H1 (cell line): ENCODE results near the gene PRG2. TPM values are rescaled to one million over a fixed set of nuclear protein-coding genes. Genes with fewer than 3 reads are reported as not detected.

Experiments
- CTCF ChIA-PET: fragments of 300-600 bp; sonication (Branson Sonifier 250); formaldehyde crosslinking; loops from one replicate; lab custom pipeline; 2021; ENCODE audit not compliant: partially characterized antibody; lab: Charles Lee
- POLR2A ChIA-PET: fragments of 300-600 bp; sonication (Branson Sonifier 250); formaldehyde crosslinking; loops from one replicate; lab custom pipeline; 2021; ENCODE audit warnings: inconsistent platforms; ENCODE audit not compliant: partially characterized antibody; lab: Charles Lee
- DNase-seq, 2 experiments: peaks; one replicate each; pipeline versions ENCODE4 v3.0.0 to v3.0.0-alpha.2; 2010 to 2022; ENCODE audit warnings: low spot score in 2 of 2, low read depth in 1 of 2, mixed read lengths in 1 of 2
- FAIRE-seq: peaks from 2 replicates; lab custom pipeline; 2011; peaks lifted over from hg19 to GRCh38; lab: Jason Lieb, UNC
- H2AFZ ChIP-seq: 2 replicates; pipeline ENCODE4 v1.8.1; 2012; ENCODE audit warnings: low read length, inconsistent platforms
- H2AK5ac ChIP-seq: 2 replicates; pipeline ENCODE4 v1.6.1; 2013; ENCODE audit warnings: low read depth, low read length
- H2BK120ac ChIP-seq: replicated peaks from 2 replicates; pipeline ENCODE3; 2013; ENCODE audit warnings: low read depth, low read length, inconsistent platforms
- H2BK12ac ChIP-seq: 2 replicates; pipeline ENCODE4 v1.6.1; 2013; ENCODE audit warnings: low read depth, low read length
- H2BK15ac ChIP-seq: 2 replicates; pipeline ENCODE4 v1.6.1; 2013; ENCODE audit warnings: low read length
- H2BK20ac ChIP-seq: 2 replicates; pipeline ENCODE4 v1.6.1; 2013; ENCODE audit warnings: low read length
- H2BK5ac ChIP-seq: 2 replicates; pipeline ENCODE4 v1.6.1; 2013; ENCODE audit warnings: low read depth, low read length
- H3K14ac ChIP-seq: 2 replicates; pipeline ENCODE4 v1.6.1; 2013; ENCODE audit warnings: inconsistent platforms; ENCODE audit not compliant: insufficient read length
- H3K18ac ChIP-seq: 2 replicates; pipeline ENCODE4 v1.6.1; 2013; ENCODE audit warnings: low read length; ENCODE audit errors: extremely low read depth
- H3K23ac ChIP-seq: 2 replicates; pipeline ENCODE4 v1.6.1; 2013; ENCODE audit warnings: inconsistent platforms; ENCODE audit not compliant: insufficient read length
- H3K23me2 ChIP-seq: 2 replicates; pipeline ENCODE4 v1.6.1; 2013; ENCODE audit warnings: low read depth, low read length
- H3K27ac ChIP-seq: 2 replicates; pipeline ENCODE4 v1.6.1; 2011; ENCODE audit warnings: low read depth, low read length, inconsistent platforms
- H3K27me3 ChIP-seq, 4 experiments: replicated peaks in 1 of 4; 1 replicate in 1 of 4; 2 replicates in 3 of 4; pipeline versions ENCODE4 v1.6.1 to v1.8.1; 2011 to 2013; ENCODE audit warnings: low read length in 3 of 4, mild to moderate bottlenecking in 3 of 4, inconsistent platforms in 2 of 4, mixed read lengths in 2 of 4, moderate library complexity in 1 of 4; ENCODE audit not compliant: control insufficient read depth in 3 of 4, insufficient read depth in 3 of 4; ENCODE audit errors: extremely low read depth in 1 of 4
- H3K36me3 ChIP-seq, 4 experiments: 2 replicates each; pipeline versions ENCODE4 v1.6.1 to v1.8.1; 2011 to 2013; ENCODE audit warnings: mild to moderate bottlenecking in 4 of 4, low read length in 3 of 4, moderate library complexity in 2 of 4, control low read depth in 1 of 4, inconsistent platforms in 1 of 4; ENCODE audit not compliant: insufficient read depth in 4 of 4, control insufficient read depth in 2 of 4
- H3K4ac ChIP-seq: replicated peaks from 2 replicates; pipeline ENCODE3; 2013; ENCODE audit warnings: low read length, low read depth, mixed read lengths, inconsistent platforms; ENCODE audit not compliant: insufficient read length
- H3K4me1 ChIP-seq, 4 experiments: replicated peaks in 1 of 4; 1 replicate in 1 of 4; 2 replicates in 3 of 4; pipeline versions ENCODE4 v1.6.1 to v1.8.1; 2011 to 2013; ENCODE audit warnings: low read length in 3 of 4, inconsistent platforms in 2 of 4, mixed read lengths in 1 of 4; ENCODE audit not compliant: insufficient read depth in 4 of 4, control insufficient read depth in 3 of 4
- H3K4me2 ChIP-seq, 2 experiments: 2 replicates each; pipeline versions ENCODE4 v1.6.1 to v1.8.1; 2011 to 2013; ENCODE audit warnings: low read depth in 2 of 2, low read length in 2 of 2, control low read depth in 1 of 2, inconsistent platforms in 1 of 2, mild to moderate bottlenecking in 1 of 2; ENCODE audit not compliant: insufficient read depth in 1 of 2
- H3K4me3 ChIP-seq, 4 experiments: fragments of 200-600, 300-600 bp in 1 of 4; sonication (generic), shearing (Covaris generic), sonication (Bioruptor Twin) in 1 of 4; 2 replicates each; pipeline versions ENCODE4 v1.5.1 to v1.8.1; 2011 to 2016; ENCODE audit warnings: low read length in 4 of 4, low read depth in 3 of 4, control low read depth in 2 of 4, inconsistent platforms in 2 of 4, mild to moderate bottlenecking in 2 of 4, mixed read lengths in 1 of 4, moderate library complexity in 1 of 4; ENCODE audit not compliant: insufficient read depth in 2 of 4; ENCODE audit errors: extremely low read depth in 1 of 4
- H3K56ac ChIP-seq: replicated peaks from 2 replicates; pipeline ENCODE3; 2013; ENCODE audit warnings: low read depth, mild to moderate bottlenecking, mixed read lengths, low read length, inconsistent platforms; ENCODE audit not compliant: insufficient read length
- H3K79me1 ChIP-seq: 2 replicates; pipeline ENCODE4 v1.6.1; 2013; ENCODE audit warnings: low read depth, low read length, control low read depth
- H3K79me2 ChIP-seq, 2 experiments: 2 replicates each; pipeline versions ENCODE4 v1.6.1 to v1.8.1; 2012 to 2013; ENCODE audit warnings: low read length in 2 of 2, mild to moderate bottlenecking in 2 of 2, inconsistent platforms in 1 of 2; ENCODE audit not compliant: insufficient read depth in 2 of 2, control insufficient read depth in 1 of 2
- H3K9ac ChIP-seq, 4 experiments: replicated peaks in 1 of 4; 1 replicate in 1 of 4; 2 replicates in 3 of 4; pipeline versions ENCODE4 v1.6.1 to v1.8.1; 2011 to 2013; ENCODE audit warnings: low read depth in 3 of 4, low read length in 3 of 4, control low read depth in 2 of 4, mild to moderate bottlenecking in 2 of 4, moderate library complexity in 2 of 4, inconsistent platforms in 1 of 4; ENCODE audit errors: extremely low read depth in 1 of 4
- H3K9me3 ChIP-seq, 2 experiments: 2 replicates each; pipeline versions ENCODE4 v1.6.1 to v1.8.1; 2012 to 2013; ENCODE audit warnings: mild to moderate bottlenecking in 2 of 2, moderate library complexity in 2 of 2, control low read depth in 1 of 2, inconsistent platforms in 1 of 2, low read depth in 1 of 2, low read length in 1 of 2, mixed read lengths in 1 of 2; ENCODE audit not compliant: insufficient read depth in 2 of 2
- H4K20me1 ChIP-seq, 2 experiments: replicated peaks in 1 of 2; 2 replicates each; pipeline versions ENCODE3 to v1.8.1; 2011 to 2013; ENCODE audit warnings: inconsistent platforms in 2 of 2, low read length in 2 of 2, mild to moderate bottlenecking in 1 of 2; ENCODE audit not compliant: insufficient read depth in 2 of 2, control insufficient read depth in 1 of 2
- H4K5ac ChIP-seq: 2 replicates; pipeline ENCODE4 v1.6.1; 2013; ENCODE audit warnings: low read length, low read depth, mixed read lengths, inconsistent platforms; ENCODE audit not compliant: insufficient read length
- H4K8ac ChIP-seq: 2 replicates; pipeline ENCODE4 v1.8.0; 2013; ENCODE audit warnings: mild to moderate bottlenecking, moderate library complexity, low read length, inconsistent platforms; ENCODE audit not compliant: insufficient read depth; ENCODE audit errors: extremely low read depth
- H4K91ac ChIP-seq: replicated peaks from 2 replicates; pipeline ENCODE3; 2013; ENCODE audit warnings: low read length, mixed read lengths, inconsistent platforms; ENCODE audit not compliant: insufficient read length
- HDAC2 ChIP-seq, 2 experiments: fragments of 300-600 bp in 1 of 2; sonication (generic) in 1 of 2; IDR thresholded peaks; 2 replicates each; pipeline ENCODE4 v1.6.1; 2011 to 2012; ENCODE audit warnings: low read depth in 2 of 2, low read length in 2 of 2, mild to moderate bottlenecking in 2 of 2, moderate library complexity in 2 of 2, borderline replicate concordance in 1 of 2, inconsistent platforms in 1 of 2
- JUND ChIP-seq: IDR thresholded peaks from 2 replicates; pipeline ENCODE4 v1.6.1; 2011; ENCODE audit warnings: mild to moderate bottlenecking, improper control_type of control experiment, low read length
- KDM5A ChIP-seq: fragments of 200-600 bp; IDR thresholded peaks from 2 replicates; pipeline ENCODE4 v1.7.1; 2012; ENCODE audit warnings: mild to moderate bottlenecking, low read length, inconsistent platforms, mixed read lengths
- POLR2AphosphoS5 ChIP-seq: IDR thresholded peaks from 2 replicates; pipeline ENCODE4 v1.6.1; 2011; ENCODE audit warnings: low read depth, low read length
- SP1 ChIP-seq: IDR thresholded peaks from 2 replicates; pipeline ENCODE4 v1.6.1; 2011; ENCODE audit warnings: low read depth, low read length
- SP2 ChIP-seq: IDR thresholded peaks from 2 replicates; pipeline ENCODE4 v1.6.1; 2012; ENCODE audit warnings: mild to moderate bottlenecking, low read length, inconsistent platforms
- WGBS, 2 experiments: shearing (Covaris generic) in 1 of 2; methylation state at CpG; one replicate each; pipeline versions ENCODE4 v1.1.6 to v1.1.7; 2013 to 2015; ENCODE audit warnings: low lambda C conversion rate in 2 of 2, mixed read lengths in 2 of 2, inconsistent platforms in 1 of 2, low coverage in 1 of 2, missing lambda C conversion rate in 1 of 2; ENCODE audit not compliant: insufficient replicate concordance in 2 of 2, insufficient coverage in 1 of 2, insufficient read length in 1 of 2; ENCODE audit errors: extremely low coverage in 1 of 2, missing lambda C conversion rate in 1 of 2; 5-methylcytosine and 5-hydroxymethylcytosine counted together
- polyA plus RNA-seq, 7 experiments: library from polyadenylated mRNA; depleted of rRNA in 3 of 7; stranded (reverse) in 5 of 7; unstranded in 2 of 7; fragments of >200 nt in 5 of 7; fragments of 200-250 nt in 2 of 7; gene quantifications; 1 replicate in 5 of 7; 2 replicates in 1 of 7; 4 replicates in 1 of 7; pipeline versions ENCODE4 v1.2.1 to v1.2.3, GENCODE V29; 2011 to 2013; ENCODE audit warnings: missing spikeins in 2 of 7, mixed read lengths in 2 of 7
- total RNA-seq: library from RNA; stranded (reverse); fragmentation: NEBNext Ultra II Directional; extraction: Animal tissue kit (Norgen Biotek cat#: 25700); gene quantifications from 2 replicates; pipeline ENCODE4 v1.2.1, GENCODE V29; 2021
- TF ChIP-seq, protein P1 (sequence below): IDR thresholded peaks from 2 replicates; pipeline ENCODE4 v1.6.1; 2011; ENCODE audit warnings: low read depth, mild to moderate bottlenecking, low read length; ENCODE audit not compliant: insufficient read depth

PRG2 gene
- total and polyA plus RNA-seq, 2 of the 8 experiments (the other 6 are each of a cell fraction or from before 2014, with no cell fraction given): 0.32 TPM; not detected in 1

GRCh38 chr11:57357856-57358255, 32.6 kb downstream of the PRG2 start:
- WGBS, 2 experiments: 78% methylated on average over 6 of the region's 6 CpGs; no CpG with 5 or more reads in 1 of the 2 experiments
- no peak for TF ChIP-seq SP2
- TF ChIP-seq POLR2AphosphoS5: no peak
- no peak for TF ChIP-seq JUND
- TF ChIP-seq, protein P1, sequence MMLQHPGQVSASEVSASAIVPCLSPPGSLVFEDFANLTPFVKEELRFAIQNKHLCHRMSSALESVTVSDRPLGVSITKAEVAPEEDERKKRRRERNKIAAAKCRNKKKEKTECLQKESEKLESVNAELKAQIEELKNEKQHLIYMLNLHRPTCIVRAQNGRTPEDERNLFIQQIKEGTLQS: no peak
- TF ChIP-seq SP1: no peak
- TF ChIP-seq HDAC2 (IDR thresholded peaks at IDR 0.05; ENCODE audit: borderline replicate concordance in 1 of 2, low read depth in 2 of 2, low read length in 2 of 2): no peak
- TF ChIP-seq KDM5A: no peak
- no peak overlapping the region for H2AFZ ChIP-seq
- no peak for DNase-seq
- no peak overlapping the region for H2AK5ac ChIP-seq
- no peak overlapping the region for H2BK12ac ChIP-seq
- no peaks in the 10 kb centered on the region for H3K79me1 ChIP-seq
- H4K91ac ChIP-seq: no peak overlapping the region
- no peak overlapping the region for H2BK5ac ChIP-seq
- no peaks in the 10 kb centered on the region; the same call in 1 of the 2 replicates for H3K23me2 ChIP-seq
- H3K4ac ChIP-seq: no peak overlapping the region
- H3K79me2 ChIP-seq: no peaks in the 10 kb centered on the region
- H4K5ac ChIP-seq: no peak overlapping the region
- H3K27ac ChIP-seq: no peak overlapping the region
- FAIRE-seq: no peak
- H4K8ac ChIP-seq: no peak overlapping the region
- no peak overlapping the region for H3K56ac ChIP-seq
- H3K14ac ChIP-seq: no peak overlapping the region
- no peak overlapping the region for H3K4me3 ChIP-seq
- H2BK120ac ChIP-seq: no peak overlapping the region
- no peaks in the 10 kb centered on the region for H4K20me1 ChIP-seq
- H3K36me3 ChIP-seq: no peaks in the 10 kb centered on the region
- ChIA-PET CTCF (interaction anchor here (1.1 to 2.7 kb wide), 9 partner anchors 9 to 169 kb away, joined by 3 to 13 read pairs (median 5); no protein-coding TSS in a partner anchor), POLR2A (interaction anchor here (1.3 to 1.6 kb wide), 2 partner anchors 22 to 48 kb away, joined by 3 to 5 read pairs; partner anchors contain the start of gene SSRP1)
- no peaks in the 10 kb centered on the region for H3K9me3 ChIP-seq
- no peak overlapping the region for H2BK20ac ChIP-seq
- H2BK15ac ChIP-seq: 0 out of 2 replicates have a peak overlapping the region, but pooled peaks have one; percentile 16
- no peak overlapping the region for H3K18ac ChIP-seq
- H3K4me2 ChIP-seq: no peak overlapping the region
- peaks cover 0 to 6% (median 3%) of the 10 kb centered on the region in 4 experiments; a peak in 4 of 7 replicates for H3K4me1 ChIP-seq
- H3K9ac ChIP-seq: no peak overlapping the region
- no peak overlapping the region for H3K23ac ChIP-seq
- no peaks in the 10 kb centered on the region; a peak in 1 of 7 replicates for H3K27me3 ChIP-seq
